ENCODE results near the gene PIGK.

DNA sequence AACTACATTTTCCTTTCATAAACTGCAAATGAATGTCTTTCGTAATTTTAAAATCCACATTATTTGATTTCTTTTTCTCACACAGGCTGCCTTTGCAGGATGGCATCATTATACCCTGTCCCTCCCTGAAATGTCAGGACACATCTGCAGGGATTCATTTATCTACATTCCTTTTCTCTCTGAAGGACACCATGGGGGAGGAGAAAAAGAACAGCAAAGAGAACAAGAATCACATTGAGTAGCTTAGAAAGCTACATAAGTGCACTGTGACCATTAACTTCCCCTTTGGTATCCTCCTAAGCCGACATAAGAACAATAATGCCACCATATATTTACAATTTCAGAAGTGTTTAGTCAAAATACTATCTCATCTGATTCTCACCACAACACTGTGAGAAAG lies 129.5 kb downstream of the PIGK start:
- TF ChIP-seq, protein P1, sequence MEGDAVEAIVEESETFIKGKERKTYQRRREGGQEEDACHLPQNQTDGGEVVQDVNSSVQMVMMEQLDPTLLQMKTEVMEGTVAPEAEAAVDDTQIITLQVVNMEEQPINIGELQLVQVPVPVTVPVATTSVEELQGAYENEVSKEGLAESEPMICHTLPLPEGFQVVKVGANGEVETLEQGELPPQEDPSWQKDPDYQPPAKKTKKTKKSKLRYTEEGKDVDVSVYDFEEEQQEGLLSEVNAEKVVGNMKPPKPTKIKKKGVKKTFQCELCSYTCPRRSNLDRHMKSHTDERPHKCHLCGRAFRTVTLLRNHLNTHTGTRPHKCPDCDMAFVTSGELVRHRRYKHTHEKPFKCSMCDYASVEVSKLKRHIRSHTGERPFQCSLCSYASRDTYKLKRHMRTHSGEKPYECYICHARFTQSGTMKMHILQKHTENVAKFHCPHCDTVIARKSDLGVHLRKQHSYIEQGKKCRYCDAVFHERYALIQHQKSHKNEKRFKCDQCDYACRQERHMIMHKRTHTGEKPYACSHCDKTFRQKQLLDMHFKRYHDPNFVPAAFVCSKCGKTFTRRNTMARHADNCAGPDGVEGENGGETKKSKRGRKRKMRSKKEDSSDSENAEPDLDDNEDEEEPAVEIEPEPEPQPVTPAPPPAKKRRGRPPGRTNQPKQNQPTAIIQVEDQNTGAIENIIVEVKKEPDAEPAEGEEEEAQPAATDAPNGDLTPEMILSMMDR (tag by site-specific recombination; IDR thresholded peaks at IDR 0.05), result no peak
- no peak for TF ChIP-seq YY1 (tag by site-specific recombination; IDR thresholded peaks at IDR 0.05)
- no peak for TF ChIP-seq ZNF558 (tag by site-specific recombination; IDR thresholded peaks at IDR 0.05)
- TF ChIP-seq, protein P2, sequence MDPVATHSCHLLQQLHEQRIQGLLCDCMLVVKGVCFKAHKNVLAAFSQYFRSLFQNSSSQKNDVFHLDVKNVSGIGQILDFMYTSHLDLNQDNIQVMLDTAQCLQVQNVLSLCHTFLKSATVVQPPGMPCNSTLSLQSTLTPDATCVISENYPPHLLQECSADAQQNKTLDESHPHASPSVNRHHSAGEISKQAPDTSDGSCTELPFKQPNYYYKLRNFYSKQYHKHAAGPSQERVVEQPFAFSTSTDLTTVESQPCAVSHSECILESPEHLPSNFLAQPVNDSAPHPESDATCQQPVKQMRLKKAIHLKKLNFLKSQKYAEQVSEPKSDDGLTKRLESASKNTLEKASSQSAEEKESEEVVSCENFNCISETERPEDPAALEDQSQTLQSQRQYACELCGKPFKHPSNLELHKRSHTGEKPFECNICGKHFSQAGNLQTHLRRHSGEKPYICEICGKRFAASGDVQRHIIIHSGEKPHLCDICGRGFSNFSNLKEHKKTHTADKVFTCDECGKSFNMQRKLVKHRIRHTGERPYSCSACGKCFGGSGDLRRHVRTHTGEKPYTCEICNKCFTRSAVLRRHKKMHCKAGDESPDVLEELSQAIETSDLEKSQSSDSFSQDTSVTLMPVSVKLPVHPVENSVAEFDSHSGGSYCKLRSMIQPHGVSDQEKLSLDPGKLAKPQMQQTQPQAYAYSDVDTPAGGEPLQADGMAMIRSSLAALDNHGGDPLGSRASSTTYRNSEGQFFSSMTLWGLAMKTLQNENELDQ (tag by site-specific recombination; IDR thresholded peaks at IDR 0.05; ENCODE audit: low read depth), result no peak
- no peak for TF ChIP-seq ZFP41 (tag by site-specific recombination; IDR thresholded peaks at IDR 0.05; ENCODE audit: borderline replicate concordance)
- TF ChIP-seq, protein P3, sequence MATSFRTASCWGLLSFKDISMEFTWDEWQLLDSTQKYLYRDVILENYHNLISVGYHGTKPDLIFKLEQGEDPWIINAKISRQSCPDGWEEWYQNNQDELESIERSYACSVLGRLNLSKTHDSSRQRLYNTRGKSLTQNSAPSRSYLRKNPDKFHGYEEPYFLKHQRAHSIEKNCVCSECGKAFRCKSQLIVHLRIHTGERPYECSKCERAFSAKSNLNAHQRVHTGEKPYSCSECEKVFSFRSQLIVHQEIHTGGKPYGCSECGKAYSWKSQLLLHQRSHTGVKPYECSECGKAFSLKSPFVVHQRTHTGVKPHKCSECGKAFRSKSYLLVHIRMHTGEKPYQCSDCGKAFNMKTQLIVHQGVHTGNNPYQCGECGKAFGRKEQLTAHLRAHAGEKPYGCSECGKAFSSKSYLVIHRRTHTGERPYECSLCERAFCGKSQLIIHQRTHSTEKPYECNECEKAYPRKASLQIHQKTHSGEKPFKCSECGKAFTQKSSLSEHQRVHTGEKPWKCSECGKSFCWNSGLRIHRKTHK (tag by site-specific recombination; IDR thresholded peaks at IDR 0.05), result no peak
- no peak for TF ChIP-seq ZNF670 (tag by site-specific recombination; IDR thresholded peaks at IDR 0.05; ENCODE audit: low read depth)
